ENCODE data around the gene TCF12. TPM values are rescaled to one million over a fixed set of nuclear protein-coding genes. Genes with fewer than 3 reads are reported as not detected.

Gene TCF12
- total RNA-seq, 1 donor from 2014 or later = 138 TPM

DNA sequence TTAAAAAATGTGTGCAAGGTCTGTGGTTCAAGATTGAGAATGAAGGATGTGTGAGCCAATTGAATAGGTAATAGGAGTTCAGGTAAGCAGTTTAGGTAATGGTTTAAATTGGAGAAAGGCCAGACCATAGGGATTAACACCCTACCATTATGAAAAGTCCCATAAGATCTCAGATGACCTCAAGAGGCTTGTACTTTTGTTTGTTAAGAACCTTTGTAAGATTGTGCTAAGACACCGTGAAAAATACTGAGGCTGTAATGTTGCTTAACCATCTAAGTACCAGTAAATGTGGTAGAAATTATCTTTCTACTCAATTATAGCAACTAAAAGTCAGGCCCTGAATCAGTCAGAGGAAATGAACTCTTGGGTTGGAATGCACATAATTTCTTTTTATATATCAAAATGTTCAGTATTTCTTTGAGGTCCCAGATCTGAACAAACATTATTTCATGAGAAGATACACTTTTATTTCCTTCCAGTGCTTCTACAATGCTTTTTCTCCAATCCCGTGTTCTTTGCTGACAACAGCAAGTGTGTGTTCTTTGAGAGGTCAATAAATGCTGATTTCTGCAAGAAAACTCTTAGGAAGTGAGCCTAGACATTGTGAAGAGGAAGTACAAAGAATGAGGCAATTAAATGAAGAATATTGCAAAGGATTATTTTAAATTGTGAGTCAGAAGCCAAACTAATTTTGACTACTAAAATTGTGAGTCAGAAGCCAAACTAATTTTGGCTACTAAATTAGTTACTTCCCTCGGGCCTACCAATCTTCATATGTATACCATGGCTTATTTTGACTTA, 66.4 kb downstream of the TCF12 start:
- H3K4me1 ChIP-seq = peaks cover 79% of the 10 kb centered on the region
- intact Hi-C loops (cut with DNase I) = no loop called here

GRCh38 chr15:56985856-56986255, 67.4 kb downstream of the TCF12 start:
- Histone ChIP-seq H3K9me3 (no peaks in the 10 kb centered on the region), H3K27me3 (no peaks in the 10 kb centered on the region), H3K4me3 (no peak overlapping the region), H3K27ac (no peak overlapping the region), H3K36me3 (no peaks in the 10 kb centered on the region), H3K4me1 (peaks cover 72% of the 10 kb centered on the region)
- no peak for TF ChIP-seq POLR2A (IDR thresholded peaks at IDR 0.05)
- no peak for TF ChIP-seq CTCF (IDR thresholded peaks at IDR 0.05)
- TF ChIP-seq POLR2AphosphoS5 (IDR thresholded peaks at IDR 0.05; ENCODE audit: insufficient read depth in 1 of 2, low read depth in 1 of 2) = no peak
- DNase-seq (ENCODE audit: extremely low spot score in 2 of 2) = no peak
- intact Hi-C loops (cut with DNase I) = no loop called here

More for the DNA sequence above, 66.4 kb downstream of the TCF12 start:
- no peak overlapping the region for H3K27ac ChIP-seq
- TF ChIP-seq CTCF (IDR thresholded peaks at IDR 0.05) = no peak
- no peak for TF ChIP-seq POLR2AphosphoS5 (IDR thresholded peaks at IDR 0.05; ENCODE audit: insufficient read depth in 1 of 2, low read depth in 1 of 2)
- no peak for TF ChIP-seq POLR2A (IDR thresholded peaks at IDR 0.05)
- H3K36me3 ChIP-seq = no peaks in the 10 kb centered on the region
- no peaks in the 10 kb centered on the region for H3K27me3 ChIP-seq
- DNase-seq (ENCODE audit: extremely low spot score in 2 of 2) = no peak
- no peaks in the 10 kb centered on the region for H3K9me3 ChIP-seq
- no peak overlapping the region for H3K4me3 ChIP-seq

DNA sequence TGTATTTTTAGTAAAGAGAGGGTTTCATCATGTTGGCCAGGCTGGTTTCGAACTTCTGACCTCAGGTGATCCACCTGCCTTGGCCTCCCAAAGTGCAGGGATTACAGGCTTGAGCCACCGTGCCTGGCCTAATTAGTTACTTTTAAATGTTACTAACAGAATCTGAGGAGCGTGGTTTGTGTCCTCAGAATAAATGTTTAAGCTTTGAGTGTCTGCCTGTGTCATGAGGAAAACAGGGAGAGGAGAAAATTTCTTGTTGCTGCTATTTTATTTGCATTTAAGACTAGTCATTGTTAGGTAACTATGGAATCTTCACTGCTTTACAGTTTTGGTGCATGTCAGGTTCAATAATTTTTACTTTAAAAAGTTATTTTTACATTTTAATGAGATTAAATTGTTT, 68.8 kb downstream of the TCF12 start:
- no peak overlapping the region for H3K27ac ChIP-seq
- no peak overlapping the region for H3K4me3 ChIP-seq
- intact Hi-C loops (cut with DNase I) = no loop called here
- DNase-seq (ENCODE audit: extremely low spot score in 2 of 2) = no peak
- no peaks in the 10 kb centered on the region for H3K27me3 ChIP-seq
- peaks cover 69% of the 10 kb centered on the region for H3K4me1 ChIP-seq
- no peaks in the 10 kb centered on the region for H3K36me3 ChIP-seq
- no peak for TF ChIP-seq POLR2A (IDR thresholded peaks at IDR 0.05)
- no peak for TF ChIP-seq CTCF (IDR thresholded peaks at IDR 0.05)
- no peak for TF ChIP-seq POLR2AphosphoS5 (IDR thresholded peaks at IDR 0.05; ENCODE audit: insufficient read depth in 1 of 2, low read depth in 1 of 2)
- H3K9me3 ChIP-seq = no peaks in the 10 kb centered on the region

GRCh38 chr15:56988219-56988618, 69.8 kb downstream of the TCF12 start:
- H3K4me1 ChIP-seq = peaks cover 61% of the 10 kb centered on the region
- H3K27me3 ChIP-seq = no peaks in the 10 kb centered on the region
- no peak for TF ChIP-seq POLR2AphosphoS5 (IDR thresholded peaks at IDR 0.05; ENCODE audit: insufficient read depth in 1 of 2, low read depth in 1 of 2)
- TF ChIP-seq POLR2A (IDR thresholded peaks at IDR 0.05) = no peak
- TF ChIP-seq CTCF (IDR thresholded peaks at IDR 0.05) = no peak
- DNase-seq (ENCODE audit: extremely low spot score in 2 of 2) = no peak
- no peaks in the 10 kb centered on the region for H3K36me3 ChIP-seq
- no peak overlapping the region for H3K4me3 ChIP-seq
- no peaks in the 10 kb centered on the region for H3K9me3 ChIP-seq
- intact Hi-C loops (cut with DNase I) = no loop called here
- no peak overlapping the region for H3K27ac ChIP-seq

GRCh38 chr15:56989411-56989924, 71.0 kb downstream of the TCF12 start:
- H3K36me3 ChIP-seq = no peaks in the 10 kb centered on the region
- intact Hi-C loops (cut with DNase I) = no loop called here

More at GRCh38 chr15:56989411-56989924, 71.0 kb downstream of the TCF12 start:
- peaks cover 56% of the 10 kb centered on the region for H3K4me1 ChIP-seq
- H3K27me3 ChIP-seq = no peaks in the 10 kb centered on the region
- DNase-seq (ENCODE audit: extremely low spot score in 2 of 2) = no peak
- no peak for TF ChIP-seq CTCF (IDR thresholded peaks at IDR 0.05)
- no peak for TF ChIP-seq POLR2AphosphoS5 (IDR thresholded peaks at IDR 0.05; ENCODE audit: insufficient read depth in 1 of 2, low read depth in 1 of 2)
- TF ChIP-seq POLR2A (IDR thresholded peaks at IDR 0.05) = no peak
- H3K27ac ChIP-seq = no peak overlapping the region
- H3K4me3 ChIP-seq = no peak overlapping the region
- no peaks in the 10 kb centered on the region for H3K9me3 ChIP-seq
